GM21360 (cell line): Measurements from ENCODE around the gene FGD3.
"Not testable (repeated sequence)": the region's sequence is repeated elsewhere in the genome, so short reads cannot be mapped to it uniquely, and the experiment has no call there.

Experiments used
- ATAC-seq: cut with Tn5 transposase; IDR thresholded peaks from one replicate; pipeline ENCODE4 v1.9.1; 2021; ENCODE audit warnings: mild to moderate bottlenecking, moderate library complexity; ENCODE audit not compliant: unreplicated experiment

Gene FGD3, protein sequence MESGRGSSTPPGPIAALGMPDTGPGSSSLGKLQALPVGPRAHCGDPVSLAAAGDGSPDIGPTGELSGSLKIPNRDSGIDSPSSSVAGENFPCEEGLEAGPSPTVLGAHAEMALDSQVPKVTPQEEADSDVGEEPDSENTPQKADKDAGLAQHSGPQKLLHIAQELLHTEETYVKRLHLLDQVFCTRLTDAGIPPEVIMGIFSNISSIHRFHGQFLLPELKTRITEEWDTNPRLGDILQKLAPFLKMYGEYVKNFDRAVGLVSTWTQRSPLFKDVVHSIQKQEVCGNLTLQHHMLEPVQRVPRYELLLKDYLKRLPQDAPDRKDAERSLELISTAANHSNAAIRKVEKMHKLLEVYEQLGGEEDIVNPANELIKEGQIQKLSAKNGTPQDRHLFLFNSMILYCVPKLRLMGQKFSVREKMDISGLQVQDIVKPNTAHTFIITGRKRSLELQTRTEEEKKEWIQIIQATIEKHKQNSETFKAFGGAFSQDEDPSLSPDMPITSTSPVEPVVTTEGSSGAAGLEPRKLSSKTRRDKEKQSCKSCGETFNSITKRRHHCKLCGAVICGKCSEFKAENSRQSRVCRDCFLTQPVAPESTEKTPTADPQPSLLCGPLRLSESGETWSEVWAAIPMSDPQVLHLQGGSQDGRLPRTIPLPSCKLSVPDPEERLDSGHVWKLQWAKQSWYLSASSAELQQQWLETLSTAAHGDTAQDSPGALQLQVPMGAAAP

GRCh38 chr9:92947268-92948037 is at the start of gene FGD3:
FGD3 (plus strand) TSS chr9:92947523; CDS start chr9:92976257, 28,734 bp downstream.
- no peak for ATAC-seq

DNA sequence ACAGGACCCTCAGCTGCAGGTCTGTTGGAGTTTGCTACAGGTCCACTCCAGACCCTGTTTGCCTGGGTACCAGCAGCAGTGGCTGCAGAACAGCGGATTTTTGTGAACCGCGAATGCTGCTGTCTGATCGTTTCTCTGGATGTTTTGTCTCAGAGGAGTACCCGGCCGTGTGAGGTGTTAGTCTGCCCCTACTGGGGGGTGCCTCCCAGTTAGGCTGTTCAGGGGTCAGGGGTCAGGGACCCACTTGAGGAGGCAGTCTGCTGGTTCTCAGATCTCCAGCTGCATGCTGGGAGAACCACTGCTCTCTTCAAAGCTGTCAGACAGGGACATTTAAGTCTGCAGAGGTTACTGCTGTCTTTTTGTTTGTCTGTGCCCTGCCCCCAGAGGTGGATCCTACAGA is 42.2 kb upstream of the FGD3 start:
- not testable (repeated sequence) for ATAC-seq

- no peak for ATAC-seq
These were observed 35.5 kb upstream of the FGD3 start for GRCh38 chr9:92911511-92912475.

GRCh38 chr9:92917176-92917800 is 30.0 kb upstream of the FGD3 start:
- ATAC-seq: no peak

DNA sequence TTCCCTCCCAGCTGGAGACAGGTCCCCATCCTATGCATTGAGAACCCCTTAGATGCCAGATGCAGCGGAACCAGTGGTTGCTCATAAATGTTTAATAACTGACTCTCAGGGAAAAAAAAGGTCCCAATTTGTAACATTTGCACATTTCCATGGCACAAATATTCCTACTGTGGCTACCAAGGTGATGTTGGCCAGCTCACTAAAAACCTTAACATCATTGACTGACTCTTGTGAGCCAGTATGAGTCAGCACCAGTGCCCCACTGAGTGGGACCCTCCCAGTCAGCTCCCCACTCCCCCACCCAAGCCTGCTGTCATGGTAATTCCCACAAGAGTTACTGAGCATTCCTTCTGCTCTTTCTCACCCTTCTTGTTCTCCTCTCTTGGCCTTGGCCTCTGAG is 26.9 kb upstream of the FGD3 start:
- ATAC-seq: no peak

DNA sequence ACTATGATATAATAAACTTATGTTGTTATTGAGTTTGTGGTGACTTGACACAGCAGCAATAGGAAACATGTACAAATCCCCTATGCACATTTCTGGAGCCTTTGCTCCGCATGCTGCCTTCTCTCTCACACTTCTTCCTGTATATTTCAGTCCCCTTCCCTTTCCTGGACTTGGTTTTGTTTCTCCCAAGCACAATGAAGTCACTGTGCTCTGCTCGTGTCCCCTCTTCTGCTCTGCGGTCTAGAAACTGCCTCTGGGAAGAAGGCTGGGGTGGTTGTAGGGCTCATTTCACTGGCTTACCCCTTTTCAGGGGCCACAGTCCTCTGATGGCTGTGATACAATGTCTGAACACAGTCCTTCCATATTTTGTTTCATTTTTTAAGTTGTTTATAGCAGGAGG is 15.7 kb upstream of the FGD3 start:
- ATAC-seq: no peak

GRCh38 chr9:92934321-92934720 is 13.0 kb upstream of the FGD3 start:
- no peak for ATAC-seq

GRCh38 chr9:92938025-92938424 is 9.3 kb upstream of the FGD3 start:
- no peak for ATAC-seq

GRCh38 chr9:92941861-92942260 is 5.5 kb upstream of the FGD3 start:
- no peak for ATAC-seq

- no peak for ATAC-seq
These were observed 4.4 kb upstream of the FGD3 start for GRCh38 chr9:92942688-92943616.

DNA sequence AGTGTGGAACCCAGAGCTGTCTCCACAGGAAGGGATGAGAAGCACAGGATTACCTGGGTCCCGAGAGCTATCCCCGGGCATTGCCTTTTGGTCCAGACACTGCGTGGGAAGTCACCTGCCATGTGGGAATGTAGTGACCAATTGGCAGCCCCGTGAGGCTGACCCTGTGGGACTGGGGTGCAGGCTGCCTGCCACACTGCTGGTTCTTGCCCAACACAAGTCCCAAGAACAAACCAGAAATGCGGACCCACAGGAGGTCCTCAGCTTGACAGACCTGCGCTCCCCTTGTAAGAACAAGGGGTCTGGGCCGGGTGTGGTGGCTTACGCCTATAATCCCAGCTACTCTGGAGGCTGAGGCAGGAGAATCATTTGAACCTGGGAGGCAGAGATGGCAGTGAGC is 2.4 kb upstream of the FGD3 start:
- no peak for ATAC-seq

- no peak for ATAC-seq
These were observed 1.5 kb upstream of the FGD3 start for GRCh38 chr9:92945796-92946195.

- ATAC-seq: no peak
These were observed 763 bp downstream of the FGD3 start for GRCh38 chr9:92948038-92948534.

DNA sequence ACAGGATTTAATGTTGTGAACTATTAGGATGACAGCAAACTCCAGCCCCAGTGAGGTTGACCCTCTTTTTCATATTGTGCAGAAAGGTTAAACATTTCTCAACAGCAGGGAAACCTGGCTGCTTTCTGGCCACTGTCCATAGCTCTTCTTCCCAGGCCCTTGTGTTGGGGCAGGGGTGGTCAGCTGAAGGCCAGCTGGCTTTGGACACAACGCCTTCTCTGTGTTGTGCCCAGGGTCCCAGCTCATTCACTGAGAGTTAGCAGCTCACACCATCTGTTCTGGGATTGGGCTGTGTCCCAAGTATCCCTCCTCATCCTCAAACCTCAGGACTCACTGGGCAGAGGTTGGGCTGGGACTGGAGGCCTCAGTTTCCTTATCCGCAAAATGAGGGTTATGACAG is 1.3 kb downstream of the FGD3 start:
- ATAC-seq: no peak

DNA sequence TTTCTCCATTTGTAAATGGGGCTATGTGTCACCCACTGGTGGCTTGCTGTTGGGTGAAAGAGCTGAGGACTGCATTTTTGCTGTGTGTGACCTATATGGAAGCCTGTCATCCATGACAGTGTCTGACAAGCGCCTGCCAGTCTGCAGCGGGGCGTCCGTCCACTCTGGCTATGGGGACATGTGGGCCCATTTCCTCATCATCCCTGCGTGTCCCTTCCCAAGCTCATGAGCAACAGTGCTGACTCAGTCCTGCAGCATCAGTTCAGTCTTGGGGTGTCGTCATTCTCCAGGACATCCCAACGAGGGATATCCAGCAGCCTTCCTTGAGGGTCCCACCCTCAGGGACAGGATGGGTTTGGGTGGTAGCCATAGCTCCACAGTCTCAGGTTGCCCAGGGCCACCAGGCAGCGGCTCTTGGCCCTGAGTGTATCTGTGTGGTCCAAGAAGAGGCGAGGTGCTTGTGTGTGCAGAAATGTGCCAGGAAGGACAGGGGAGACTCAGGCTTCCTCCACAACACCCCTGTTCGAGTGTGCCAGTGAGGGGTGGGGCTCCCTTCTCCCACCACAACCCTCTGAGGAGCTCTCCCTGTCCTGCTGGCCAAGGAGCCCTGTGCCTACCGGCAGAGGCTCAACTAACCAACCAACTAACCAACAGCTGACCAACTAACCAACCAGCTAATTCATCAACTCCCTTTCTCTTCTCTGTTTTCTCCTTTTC is 2.1 kb downstream of the FGD3 start:
- no peak for ATAC-seq

GRCh38 chr9:92950359-92950955 is 3.1 kb downstream of the FGD3 start:
- no peak for ATAC-seq

GRCh38 chr9:92952906-92953610 is 5.7 kb downstream of the FGD3 start:
- no peak for ATAC-seq
